Common myeloid progenitor, CD34-positive (primary cell): Measurements from ENCODE around the gene PPP1R37.
A peak's percentile ranks its signal among the peaks of the same experiment; 100 is the strongest.

Experiments used
- CTCF ChIA-PET: fragments of 350-600 bp; sonication (Branson Sonifier 250); formaldehyde crosslinking; loops from one replicate; lab custom pipeline; 2021; ENCODE audit warnings: antibody characterized with exemption; lab: Charles Lee
- POLR2A ChIA-PET: fragments of 350-600 bp; sonication (Branson Sonifier 250); formaldehyde crosslinking; loops from one replicate; lab custom pipeline; 2021; ENCODE audit warnings: antibody characterized with exemption; lab: Charles Lee
- DNase-seq, 3 donors: peaks; one replicate each; pipeline versions ENCODE4 v3.0.0 to v3.0.0-alpha.2; 2013
- H3K27ac ChIP-seq, 2 experiments: 1 replicate in 1 of 2; 2 replicates in 1 of 2; pipeline ENCODE4 v1.7.0; 2013; ENCODE audit warnings: inconsistent platforms in 2 of 2, low read length in 2 of 2, mild to moderate bottlenecking in 2 of 2, low read depth in 1 of 2, moderate library complexity in 1 of 2; ENCODE audit not compliant: severe bottlenecking in 2 of 2, insufficient read depth in 1 of 2, poor library complexity in 1 of 2
- H3K27me3 ChIP-seq, 5 experiments: replicated peaks in 2 of 5; 1 replicate in 3 of 5; 2 replicates in 2 of 5; pipeline versions ENCODE4 v1.6.1 to v1.7.0; 2013; ENCODE audit warnings: low read length in 4 of 5, mild to moderate bottlenecking in 2 of 5, moderate library complexity in 2 of 5, inconsistent platforms in 1 of 5; ENCODE audit not compliant: insufficient read depth in 5 of 5, control insufficient read depth in 4 of 5
- H3K36me3 ChIP-seq, 4 experiments: 1 replicate in 2 of 4; 2 replicates in 2 of 4; pipeline versions ENCODE4 v1.6.1 to v1.7.0; 2013; ENCODE audit warnings: low read length in 3 of 4, control low read depth in 1 of 4, mild to moderate bottlenecking in 1 of 4; ENCODE audit not compliant: control insufficient read depth in 4 of 4, insufficient read depth in 4 of 4
- H3K4me1 ChIP-seq, 4 experiments: 1 replicate in 3 of 4; 2 replicates in 1 of 4; pipeline versions ENCODE4 v1.6.1 to v1.7.1; 2013; ENCODE audit warnings: low read length in 3 of 4, mild to moderate bottlenecking in 3 of 4, control low read depth in 1 of 4, inconsistent platforms in 1 of 4, moderate library complexity in 1 of 4; ENCODE audit not compliant: control insufficient read depth in 4 of 4, insufficient read depth in 4 of 4; ENCODE audit errors: control extremely low read depth in 1 of 4
- H3K4me3 ChIP-seq, 7 experiments: 1 replicate in 4 of 7; 2 replicates in 3 of 7; pipeline versions ENCODE4 v1.5.1 to v1.7.0; 2013; ENCODE audit warnings: mild to moderate bottlenecking in 7 of 7, low read length in 6 of 7, moderate library complexity in 6 of 7, inconsistent platforms in 2 of 7, low read depth in 2 of 7, control low read depth in 1 of 7; ENCODE audit not compliant: insufficient read depth in 4 of 7, control insufficient read depth in 1 of 7; ENCODE audit errors: extremely low read depth in 1 of 7
- H3K9me3 ChIP-seq, 5 experiments: 1 replicate in 4 of 5; 2 replicates in 1 of 5; pipeline versions ENCODE4 v1.6.1 to v1.7.1; 2013; ENCODE audit warnings: low read length in 4 of 5, mild to moderate bottlenecking in 2 of 5, inconsistent platforms in 1 of 5, low read depth in 1 of 5, moderate library complexity in 1 of 5; ENCODE audit not compliant: control insufficient read depth in 4 of 5, insufficient read depth in 2 of 5; ENCODE audit errors: control extremely low read depth in 1 of 5
- WGBS: methylation state at CpG from one replicate; pipeline ENCODE4 v1.1.5; 2013; ENCODE audit not compliant: insufficient coverage; 5-methylcytosine and 5-hydroxymethylcytosine counted together

The PPP1R37 gene

DNA sequence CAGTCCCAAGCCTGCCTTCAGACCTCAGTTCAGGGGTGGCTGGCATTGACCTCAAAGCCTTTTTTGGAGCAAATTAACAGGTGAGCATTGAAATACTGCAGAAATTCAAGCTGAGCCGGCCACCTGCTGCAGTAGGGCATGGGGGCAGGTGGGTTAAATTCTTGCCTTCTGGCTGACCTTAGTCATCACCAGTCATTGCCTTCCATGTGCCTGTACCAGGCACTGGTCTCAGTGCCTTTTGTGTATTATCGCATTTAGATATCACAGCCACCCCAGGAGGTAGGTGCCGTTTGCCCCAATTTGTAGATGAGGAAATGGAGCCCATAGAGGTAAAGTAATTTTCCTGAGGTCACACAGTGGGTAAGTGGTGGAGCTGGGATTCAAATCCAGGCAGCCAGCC, 7.2 kb downstream of the PPP1R37 start:
- WGBS = 100% methylated on average over 3 of the region's 3 CpGs
- CTCF ChIA-PET = interaction anchor here (0.5 to 1.2 kb wide), 3 partner anchors 13 to 35 kb away, joined by 3 to 5 read pairs (median 3); no protein-coding TSS in a partner anchor

DNA sequence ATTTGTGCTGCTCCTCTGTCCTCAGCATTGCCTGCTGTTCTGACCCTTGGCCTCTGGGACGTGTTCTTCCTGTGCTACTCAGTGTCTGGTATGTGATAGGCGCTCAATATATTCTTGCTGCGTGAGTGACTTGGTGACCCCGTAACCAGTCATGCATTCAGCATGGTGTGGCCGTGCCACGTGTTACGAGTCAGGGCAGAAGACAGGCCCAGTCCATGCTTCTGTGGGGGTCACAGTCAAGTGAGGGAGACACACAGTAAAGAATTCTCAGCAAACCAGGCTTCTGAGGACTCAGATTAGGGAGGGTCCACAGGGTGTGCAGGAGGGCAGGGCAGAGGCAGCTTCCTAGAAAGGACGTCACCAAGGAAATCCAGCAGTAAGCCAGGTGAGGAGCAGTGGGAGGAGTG, 7.9 kb downstream of the PPP1R37 start:
- DNase-seq = no peak
- H3K9me3 ChIP-seq = no peaks in the 10 kb centered on the region
- H3K27me3 ChIP-seq = no peaks in the 10 kb centered on the region
- ChIA-PET CTCF (interaction anchor here (1.0 to 1.2 kb wide), 2 partner anchors 12 to 23 kb away, joined by 3 read pairs; no protein-coding TSS in a partner anchor), POLR2A (no interaction called here)
- no peak overlapping the region for H3K4me3 ChIP-seq
- H3K4me1 ChIP-seq = peaks cover 0 to 41% (median 28%) of the 10 kb centered on the region in 4 experiments
- H3K36me3 ChIP-seq = peaks cover 0 to 28% (median 3%) of the 10 kb centered on the region in 4 experiments
- no peak overlapping the region for H3K27ac ChIP-seq
- 96% methylated on average over 8 of the region's 8 CpGs for WGBS

More for the DNA sequence above, 7.2 kb downstream of the PPP1R37 start:
- H3K4me1 ChIP-seq = peaks cover 0 to 38% (median 25%) of the 10 kb centered on the region in 4 experiments
- DNase-seq = no peak
- no peaks in the 10 kb centered on the region for H3K9me3 ChIP-seq
- no peaks in the 10 kb centered on the region for H3K27me3 ChIP-seq
- H3K4me3 ChIP-seq = no peak overlapping the region
- peaks cover 0 to 30% (median 4%) of the 10 kb centered on the region in 4 experiments for H3K36me3 ChIP-seq
- no peak overlapping the region for H3K27ac ChIP-seq
- POLR2A ChIA-PET = no interaction called here

DNA sequence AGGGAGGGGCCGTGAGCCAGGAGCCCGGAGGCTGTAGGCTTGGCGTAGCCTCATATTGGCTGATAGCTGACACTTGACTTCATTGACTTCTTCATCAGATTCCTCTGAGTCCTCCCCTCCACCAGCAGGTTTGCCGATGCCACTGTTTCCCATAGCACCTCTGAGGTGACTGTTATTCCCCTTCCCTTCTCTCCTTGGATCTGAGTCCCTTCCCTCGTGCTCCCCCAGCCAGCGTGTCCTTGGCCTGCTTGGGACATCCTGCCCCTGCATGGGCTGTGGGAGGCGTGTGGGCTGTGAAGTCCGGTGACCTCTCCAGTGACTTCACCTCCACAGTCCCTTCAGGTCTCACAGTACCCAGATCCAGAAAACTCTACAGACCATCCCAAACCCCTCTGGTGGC, 8.8 kb downstream of the PPP1R37 start:
- peaks cover 0 to 41% (median 28%) of the 10 kb centered on the region in 4 experiments for H3K4me1 ChIP-seq
- no peak overlapping the region for H3K4me3 ChIP-seq
- CTCF ChIA-PET = interaction anchor here (1.1 to 2.8 kb wide), 5 partner anchors 11 to 24 kb away, joined by 3 to 16 read pairs (median 13); no protein-coding TSS in a partner anchor
- peaks cover 0 to 22% (median 2%) of the 10 kb centered on the region in 4 experiments for H3K36me3 ChIP-seq
- H3K9me3 ChIP-seq = no peaks in the 10 kb centered on the region
- WGBS = 98% methylated on average over 7 of the region's 8 CpGs
- no peak overlapping the region for H3K27ac ChIP-seq
- POLR2A ChIA-PET = no interaction called here
- H3K27me3 ChIP-seq = no peaks in the 10 kb centered on the region
- DNase-seq = no peak

DNA sequence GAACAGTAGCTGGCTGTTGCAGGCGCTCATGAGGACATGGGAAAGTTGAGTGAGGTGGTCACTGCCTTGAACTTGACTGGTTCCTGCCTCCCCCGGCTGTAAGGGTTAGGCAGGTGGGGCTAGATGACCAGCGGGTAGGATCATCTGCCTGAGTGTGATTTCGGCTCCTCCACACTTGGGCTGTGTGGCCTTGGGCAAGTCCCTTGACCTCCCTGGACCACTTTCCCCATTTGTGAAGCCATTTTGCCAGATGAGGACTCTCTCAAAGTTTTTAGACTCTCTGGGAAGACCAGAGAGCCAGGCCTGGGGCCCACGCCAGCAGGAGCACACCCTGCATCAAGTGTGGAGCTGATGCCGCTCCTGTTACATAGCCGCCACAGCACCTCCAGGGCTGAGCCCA, 9.5 kb downstream of the PPP1R37 start:
- POLR2A ChIA-PET = no interaction called here

DNA sequence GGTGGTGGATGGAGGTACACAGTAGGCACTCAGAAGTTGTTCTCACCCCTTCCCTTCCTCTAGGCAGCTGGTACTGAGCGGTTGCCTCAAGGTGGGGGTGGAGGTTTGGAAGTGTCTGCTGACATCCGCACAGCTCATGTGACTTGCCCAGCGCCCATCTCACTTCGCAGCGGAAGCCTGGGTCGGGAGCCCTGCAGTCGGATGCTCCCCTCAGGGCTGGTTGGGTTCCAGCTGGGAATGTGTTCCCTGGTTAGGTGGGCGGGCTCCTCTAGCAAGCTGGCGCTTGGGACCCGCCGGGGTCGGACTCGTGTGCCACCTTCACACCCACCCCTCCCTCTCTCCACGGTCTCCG, 10.2 kb downstream of the PPP1R37 start:
- DNase-seq = peak in 2 of 3 donors; percentile 30 to 72
- peaks cover 0 to 22% (median 2%) of the 10 kb centered on the region in 4 experiments for H3K36me3 ChIP-seq
- peaks cover 0 to 38% (median 29%) of the 10 kb centered on the region in 4 experiments for H3K4me1 ChIP-seq
- CTCF ChIA-PET = interaction anchor here (1.0 to 2.8 kb wide), 9 partner anchors 10 to 46 kb away, joined by 3 to 16 read pairs (median 5); partner anchors contain the start of gene PPP1R37
- no peaks in the 10 kb centered on the region for H3K9me3 ChIP-seq
- H3K27me3 ChIP-seq = no peaks in the 10 kb centered on the region
- WGBS = 65% methylated on average over 6 of the region's 15 CpGs
- peak overlapping the region in 4 of 7 experiments; percentile 20 to 52 (median 32) for H3K4me3 ChIP-seq
- POLR2A ChIA-PET = interaction anchor here (0.9 kb wide), 1 partner anchor 16 kb away, joined by 3 read pairs; no protein-coding TSS in a partner anchor
- no peak overlapping the region for H3K27ac ChIP-seq

More for the DNA sequence above, 9.5 kb downstream of the PPP1R37 start:
- Histone ChIP-seq H3K9me3 (no peaks in the 10 kb centered on the region), H3K4me3 (no peak overlapping the region), H3K36me3 (peaks cover 0 to 22% (median 2%) of the 10 kb centered on the region in 4 experiments), H3K27me3 (no peaks in the 10 kb centered on the region), H3K27ac (no peak overlapping the region), H3K4me1 (peaks cover 0 to 41% (median 28%) of the 10 kb centered on the region in 4 experiments)
- CTCF ChIA-PET = interaction anchor here (1.0 to 2.8 kb wide), 9 partner anchors 10 to 46 kb away, joined by 3 to 16 read pairs (median 5); partner anchors contain the start of gene PPP1R37
- 97% methylated on average over 6 of the region's 7 CpGs for WGBS
- DNase-seq = no peak

DNA sequence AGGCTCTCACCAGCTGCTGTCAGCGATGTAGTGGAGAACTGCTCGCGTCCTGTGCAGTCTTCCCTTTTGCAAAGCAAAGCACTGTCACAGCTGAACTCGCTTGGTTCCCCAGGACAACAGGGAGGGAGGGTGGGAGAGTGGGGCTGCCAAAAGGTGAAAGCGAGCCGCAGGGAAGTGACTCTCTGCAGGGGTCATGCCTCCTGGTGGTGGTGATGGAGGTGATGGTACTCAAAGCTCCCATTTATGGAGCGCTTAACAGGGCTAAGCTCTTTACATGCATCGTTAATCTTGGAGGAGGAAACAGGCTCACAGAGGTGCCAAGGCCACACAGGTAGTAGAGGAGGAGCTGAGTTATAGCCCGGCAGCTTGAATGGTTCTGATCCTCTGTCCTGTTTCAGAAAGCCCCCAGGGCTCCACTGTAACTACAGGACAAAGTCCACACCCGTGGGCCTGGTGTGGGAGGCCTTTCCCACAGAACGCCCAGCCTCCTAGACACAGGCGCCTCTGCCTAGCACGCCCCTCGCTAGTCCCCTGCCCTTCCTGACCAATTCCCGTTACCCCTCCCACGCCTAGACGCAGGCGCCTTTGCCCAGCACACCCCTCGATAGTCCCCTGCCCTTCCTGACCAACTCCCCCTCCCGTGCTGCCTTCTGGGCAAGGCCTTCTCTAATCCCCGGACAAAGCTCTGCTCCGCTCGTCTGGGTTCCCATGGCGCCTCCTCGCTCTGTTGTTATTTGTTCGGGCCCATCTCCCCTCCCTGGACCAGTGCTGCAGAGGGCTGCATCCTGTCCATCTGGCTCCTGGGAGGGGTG, 10.7 kb downstream of the PPP1R37 start:
- Histone ChIP-seq H3K9me3 (no peaks in the 10 kb centered on the region), H3K27me3 (no peaks in the 10 kb centered on the region), H3K4me1 (peaks cover 0 to 35% (median 29%) of the 10 kb centered on the region in 4 experiments), H3K4me3 (peak overlapping the region in 4 of 7 experiments; percentile 20 to 52 (median 32)), H3K27ac (peak overlapping the region in 1 of 2 experiments; percentile 1), H3K36me3 (peaks cover 0 to 22% (median 2%) of the 10 kb centered on the region in 4 experiments)
- WGBS = 63% methylated on average over 16 of the region's 26 CpGs
- POLR2A ChIA-PET = interaction anchor here (0.9 to 1.0 kb wide), 2 partner anchors 10 to 15 kb away, joined by 3 read pairs; no protein-coding TSS in a partner anchor
- peak; percentile 28 to 75 (median 46) for DNase-seq
- CTCF ChIA-PET = interaction anchor here (1.0 to 2.8 kb wide), 9 partner anchors 9 to 47 kb away, joined by 3 to 16 read pairs (median 5); partner anchors contain the start of gene PPP1R37
